MM.1S (cell line): Measurements from ENCODE around the gene TRAPPC12.

Source experiments
- DNase-seq: peaks from one replicate; pipeline ENCODE4 v3.0.0-alpha.2; 2015
- H2AFZ ChIP-seq: fragments of 300-600 bp; sonication (generic); 2 replicates; pipeline ENCODE4 v1.6.0; 2016; ENCODE audit warnings: antibody characterized with exemption, low read length
- H3F3A ChIP-seq: fragments of 300-600 bp; sonication (generic); 2 replicates; pipeline ENCODE4 v1.6.1; 2016; ENCODE audit warnings: mild to moderate bottlenecking, antibody characterized with exemption, low read length, moderate library complexity, mixed read lengths; ENCODE audit not compliant: insufficient read depth
- H3K27ac ChIP-seq: fragments of 300-600 bp; sonication (generic); 2 replicates; pipeline ENCODE4 v1.5.1; 2016; ENCODE audit warnings: mild to moderate bottlenecking, low read length
- H3K27me3 ChIP-seq: fragments of 300-600 bp; sonication (generic); replicated peaks from 2 replicates; pipeline ENCODE4 v1.6.0; 2016; ENCODE audit warnings: low read length; ENCODE audit not compliant: insufficient read depth
- H3K36me3 ChIP-seq: fragments of 300-600 bp; sonication (generic); replicated peaks from 2 replicates; pipeline ENCODE4 v1.6.1; 2016; ENCODE audit warnings: mild to moderate bottlenecking, low read length, mixed read lengths; ENCODE audit not compliant: insufficient read depth
- H3K4me1 ChIP-seq: fragments of 300-600 bp; sonication (generic); 2 replicates; pipeline ENCODE4 v1.6.1; 2016; ENCODE audit warnings: low read length, mixed read lengths
- H3K4me2 ChIP-seq: fragments of 300-600 bp; sonication (generic); 2 replicates; pipeline ENCODE4 v1.6.0; 2016; ENCODE audit warnings: low read depth, low read length
- H3K4me3 ChIP-seq: fragments of 300-600 bp; sonication (generic); 2 replicates; pipeline ENCODE4 v1.5.1; 2016; ENCODE audit warnings: low read length, mixed read lengths
- H3K79me2 ChIP-seq: fragments of 300-600 bp; sonication (generic); 2 replicates; pipeline ENCODE4 v1.6.1; 2016; ENCODE audit warnings: mixed run types, low read length, mixed read lengths
- H3K9ac ChIP-seq: fragments of 300-600 bp; sonication (generic); 2 replicates; pipeline ENCODE4 v1.6.1; 2016; ENCODE audit warnings: low read length, mixed read lengths
- H3K9me2 ChIP-seq: fragments of 300-600 bp; sonication (generic); replicated peaks from 2 replicates; pipeline ENCODE4 v1.6.1; 2016; ENCODE audit warnings: mild to moderate bottlenecking, low read length, mixed read lengths; ENCODE audit not compliant: insufficient read depth
- H3K9me3 ChIP-seq: fragments of 300-600 bp; sonication (generic); replicated peaks from 2 replicates; pipeline ENCODE4 v1.6.1; 2016; ENCODE audit warnings: mild to moderate bottlenecking, low read length, mixed read lengths; ENCODE audit not compliant: insufficient read depth
- H4K20me1 ChIP-seq: fragments of 300-600 bp; sonication (generic); 2 replicates; pipeline ENCODE4 v1.6.1; 2016; ENCODE audit warnings: mild to moderate bottlenecking, low read length, moderate library complexity, mixed read lengths; ENCODE audit not compliant: insufficient read depth
- EZH2 ChIP-seq: fragments of 300-600 bp; sonication (generic); optimal IDR thresholded peaks from 2 replicates; pipeline ENCODE3; 2017; ENCODE audit warnings: low read depth, mild to moderate bottlenecking, antibody characterized with exemption, low read length, mixed read lengths
- EZH2phosphoT487 ChIP-seq: fragments of 300-600 bp; sonication (generic); IDR thresholded peaks from 2 replicates; pipeline ENCODE4 v1.6.1; 2018; ENCODE audit warnings: antibody characterized with exemption, low read length
- TF ChIP-seq, protein P1 (sequence below): fragments of 300-600 bp; sonication (generic); IDR thresholded peaks from 2 replicates; pipeline ENCODE4 v1.5.1; 2016; ENCODE audit warnings: antibody characterized with exemption, low read length, mixed read lengths

The TRAPPC12 gene

DNA sequence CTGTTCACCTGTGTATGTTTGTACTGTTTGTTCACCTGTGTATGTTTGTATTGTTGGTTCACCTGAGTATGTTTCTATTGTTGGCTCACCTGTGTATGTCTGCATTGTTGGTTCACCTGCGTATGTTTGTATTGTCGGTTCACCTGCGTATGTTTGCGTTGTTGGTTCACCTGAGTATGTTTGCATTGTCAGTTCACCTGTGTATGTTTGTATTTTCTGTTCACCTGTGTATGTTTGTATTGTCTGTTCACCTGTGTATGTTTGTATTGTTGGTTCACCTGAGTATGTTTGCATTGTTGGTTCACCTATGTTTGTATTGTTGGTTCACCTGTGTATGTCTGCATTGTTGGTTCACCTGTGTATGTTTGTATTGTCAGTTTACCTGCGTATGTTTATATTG, 125.2 kb downstream of the TRAPPC12 start:
- Histone ChIP-seq H3K27me3 (no peaks in the 10 kb centered on the region), H3K79me2 (peaks cover 50% of the 10 kb centered on the region), H3K36me3 (peaks cover 8% of the 10 kb centered on the region; the same call in 1 of the 2 replicates)

DNA sequence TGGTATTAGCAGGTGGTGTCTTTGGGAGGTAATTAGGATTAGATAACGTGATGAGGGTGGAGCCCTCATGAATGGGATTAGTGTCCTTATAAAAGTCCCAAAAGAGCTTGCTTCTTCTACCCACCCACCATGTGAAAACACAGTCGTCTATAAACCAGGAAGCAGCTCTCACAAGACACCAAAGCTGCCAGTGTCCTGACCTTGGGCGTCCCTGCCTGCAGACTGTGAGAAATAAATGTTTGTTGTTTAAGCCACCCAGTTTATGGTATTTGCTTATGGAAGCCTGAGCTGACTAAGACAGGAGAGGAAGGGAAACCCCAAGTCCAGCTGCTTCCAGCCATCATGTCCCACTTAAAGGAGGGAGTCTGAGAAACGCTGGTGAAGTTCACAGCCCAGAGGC, 126.3 kb downstream of the TRAPPC12 start:
- Histone ChIP-seq H3K9ac (no peak overlapping the region), H3K4me3 (no peak overlapping the region), H3K9me3 (no peaks in the 10 kb centered on the region), H3K27me3 (no peaks in the 10 kb centered on the region), H3K36me3 (peaks cover 8% of the 10 kb centered on the region; the same call in 1 of the 2 replicates), H2AFZ (no peak overlapping the region), H3K27ac (no peak overlapping the region), H3K4me1 (no peaks in the 10 kb centered on the region), H4K20me1 (no peaks in the 10 kb centered on the region), H3K9me2 (no peaks in the 10 kb centered on the region), H3K4me2 (no peak overlapping the region), H3F3A (no peaks in the 10 kb centered on the region), H3K79me2 (peaks cover 50% of the 10 kb centered on the region)
- no peak for TF ChIP-seq EZH2
- TF ChIP-seq, protein P1, sequence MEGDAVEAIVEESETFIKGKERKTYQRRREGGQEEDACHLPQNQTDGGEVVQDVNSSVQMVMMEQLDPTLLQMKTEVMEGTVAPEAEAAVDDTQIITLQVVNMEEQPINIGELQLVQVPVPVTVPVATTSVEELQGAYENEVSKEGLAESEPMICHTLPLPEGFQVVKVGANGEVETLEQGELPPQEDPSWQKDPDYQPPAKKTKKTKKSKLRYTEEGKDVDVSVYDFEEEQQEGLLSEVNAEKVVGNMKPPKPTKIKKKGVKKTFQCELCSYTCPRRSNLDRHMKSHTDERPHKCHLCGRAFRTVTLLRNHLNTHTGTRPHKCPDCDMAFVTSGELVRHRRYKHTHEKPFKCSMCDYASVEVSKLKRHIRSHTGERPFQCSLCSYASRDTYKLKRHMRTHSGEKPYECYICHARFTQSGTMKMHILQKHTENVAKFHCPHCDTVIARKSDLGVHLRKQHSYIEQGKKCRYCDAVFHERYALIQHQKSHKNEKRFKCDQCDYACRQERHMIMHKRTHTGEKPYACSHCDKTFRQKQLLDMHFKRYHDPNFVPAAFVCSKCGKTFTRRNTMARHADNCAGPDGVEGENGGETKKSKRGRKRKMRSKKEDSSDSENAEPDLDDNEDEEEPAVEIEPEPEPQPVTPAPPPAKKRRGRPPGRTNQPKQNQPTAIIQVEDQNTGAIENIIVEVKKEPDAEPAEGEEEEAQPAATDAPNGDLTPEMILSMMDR, result no peak
- TF ChIP-seq EZH2phosphoT487, result no peak
- no peak for DNase-seq

More for the DNA sequence above, 125.2 kb downstream of the TRAPPC12 start:
- Histone ChIP-seq H3K4me3 (no peak overlapping the region), H3F3A (no peaks in the 10 kb centered on the region), H4K20me1 (no peaks in the 10 kb centered on the region), H3K4me2 (no peak overlapping the region), H2AFZ (no peak overlapping the region), H3K9me2 (no peaks in the 10 kb centered on the region), H3K9me3 (no peaks in the 10 kb centered on the region), H3K9ac (no peak overlapping the region), H3K4me1 (no peaks in the 10 kb centered on the region), H3K27ac (no peak overlapping the region)
- TF ChIP-seq, protein P1, result no peak
- TF ChIP-seq EZH2 (no peak), EZH2phosphoT487 (no peak)
- DNase-seq, result no peak

DNA sequence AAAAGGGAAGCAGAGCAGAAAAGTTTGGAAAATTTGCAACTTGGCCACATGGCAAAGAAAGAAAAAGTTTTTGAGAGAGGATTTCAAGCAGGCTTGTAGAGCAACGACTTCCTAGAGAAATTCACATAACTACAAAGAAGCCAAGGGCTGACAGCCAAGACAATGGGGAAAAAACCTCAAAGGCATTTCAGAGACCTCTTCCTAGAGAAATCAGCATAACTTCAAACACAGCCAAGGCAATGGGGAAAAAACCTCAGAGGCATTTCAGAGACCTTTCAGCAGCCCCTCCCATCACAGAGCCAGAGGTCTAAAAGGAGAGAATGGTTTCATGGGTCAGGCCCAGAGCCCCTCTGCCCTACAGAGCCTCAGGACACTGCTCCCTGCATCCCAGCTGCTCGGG, 132.6 kb downstream of the TRAPPC12 start:
- Histone ChIP-seq H3K9ac (no peak overlapping the region), H3K9me3 (no peaks in the 10 kb centered on the region), H3K4me3 (no peak overlapping the region), H3K4me2 (no peak overlapping the region), H3K27ac (no peak overlapping the region), H3K79me2 (peaks cover 24% of the 10 kb centered on the region), H3K36me3 (peaks cover 9% of the 10 kb centered on the region), H3K27me3 (no peaks in the 10 kb centered on the region), H3K4me1 (peaks cover 13% of the 10 kb centered on the region), H3F3A (no peaks in the 10 kb centered on the region), H3K9me2 (no peaks in the 10 kb centered on the region), H4K20me1 (no peaks in the 10 kb centered on the region), H2AFZ (no peak overlapping the region)
- TF ChIP-seq, protein P1, result no peak
- TF ChIP-seq EZH2 (no peak), EZH2phosphoT487 (no peak)
- no peak for DNase-seq
